LoVo (cell line): ENCODE measurements around the gene CTSZ.
A peak's percentile ranks its signal among the peaks of the same experiment; 100 is the strongest.
"Not testable (repeated sequence)": the region's sequence is repeated elsewhere in the genome, so short reads cannot be mapped to it uniquely, and the experiment has no call there.

ENCODE experiments used
- DNase-seq: peaks from one replicate; pipeline ENCODE4 v3.0.0-alpha.2; 2016; ENCODE audit warnings: low spot score

Gene CTSZ

GRCh38 chr20:59013031-59013951 is 6.2 kb upstream of the CTSZ start:
- no peak for DNase-seq

- not testable (repeated sequence) for DNase-seq
Measured at GRCh38 chr20:59011874-59012157, 4.8 kb upstream of the CTSZ start.

- DNase-seq, result no peak
Measured at GRCh38 chr20:59010995-59011873, 4.2 kb upstream of the CTSZ start.

GRCh38 chr20:59010321-59010994 is 3.4 kb upstream of the CTSZ start:
- DNase-seq, result no peak

GRCh38 chr20:59008715-59009336 is 1.8 kb upstream of the CTSZ start:
- no peak for DNase-seq

GRCh38 chr20:59007665-59008511 is 834 bp upstream of the CTSZ start:
- no peak for DNase-seq

- peak; percentile 24 for DNase-seq
Measured at GRCh38 chr20:59006167-59006863, 739 bp downstream of the CTSZ start.

- no peak for DNase-seq
Measured at GRCh38 chr20:59005523-59006166, 1.4 kb downstream of the CTSZ start.

GRCh38 chr20:59004763-59005522 is 2.1 kb downstream of the CTSZ start:
- DNase-seq, result no peak

- DNase-seq, result no peak
Measured at GRCh38 chr20:59004493-59004762, 2.6 kb downstream of the CTSZ start.

- DNase-seq, result no peak
Measured at GRCh38 chr20:59003836-59004492, 3.1 kb downstream of the CTSZ start.

- DNase-seq, result no peak
Measured at GRCh38 chr20:59002874-59003399, 4.1 kb downstream of the CTSZ start.

GRCh38 chr20:59002388-59002787 is 4.7 kb downstream of the CTSZ start:
- DNase-seq, result no peak

- DNase-seq, result no peak
Measured at GRCh38 chr20:59001449-59002171, 5.4 kb downstream of the CTSZ start.

GRCh38 chr20:59001068-59001448 is 6.0 kb downstream of the CTSZ start:
- DNase-seq, result no peak

GRCh38 chr20:59000326-59000725 is 6.7 kb downstream of the CTSZ start:
- DNase-seq, result no peak

GRCh38 chr20:58998656-58999055 is 8.4 kb downstream of the CTSZ start:
- DNase-seq, result no peak

- no peak for DNase-seq
Measured at GRCh38 chr20:58997141-58997770, 9.8 kb downstream of the CTSZ start.
